Measurements from ENCODE around the gene ASMTL.
A peak's percentile ranks its signal among the peaks of the same experiment; 100 is the strongest.

Gene ASMTL

GRCh38 chrX:1453951-1454785 lies 1.5 kb upstream of the ASMTL start:
- peak; percentile 94 for DNase-seq

- no peak for DNase-seq
These were observed 680 bp upstream of the ASMTL start for GRCh38 chrX:1453395-1453783.

GRCh38 chrX:1451661-1452515 lies 821 bp downstream of the ASMTL start:
- DNase-seq, result peak; percentile 7

- peak; percentile 11 for DNase-seq
These were observed 1.5 kb downstream of the ASMTL start for GRCh38 chrX:1451251-1451660.

- peak; percentile 4 for DNase-seq
These were observed 2.1 kb downstream of the ASMTL start for GRCh38 chrX:1450361-1451161.

- peak; percentile 1 for DNase-seq
These were observed 2.9 kb downstream of the ASMTL start for GRCh38 chrX:1449823-1450149.

- DNase-seq, result peak; percentile 1
These were observed 3.5 kb downstream of the ASMTL start for GRCh38 chrX:1449036-1449822.

- peak; percentile 1 for DNase-seq
These were observed 4.1 kb downstream of the ASMTL start for GRCh38 chrX:1448573-1449001.

GRCh38 chrX:1447969-1448572 lies 4.6 kb downstream of the ASMTL start:
- DNase-seq, result peak; percentile 3

GRCh38 chrX:1446984-1447968 lies 5.4 kb downstream of the ASMTL start:
- peak; percentile 3 for DNase-seq

GRCh38 chrX:1444561-1445500 lies 7.9 kb downstream of the ASMTL start:
- peak; percentile 2 for DNase-seq

GRCh38 chrX:1443496-1444075 lies 9.1 kb downstream of the ASMTL start:
- DNase-seq, result peak; percentile 2

GRCh38 chrX:1442724-1443367 lies 9.9 kb downstream of the ASMTL start:
- peak; percentile 0 for DNase-seq

GRCh38 chrX:1442016-1442665 lies 10.6 kb downstream of the ASMTL start:
- peak; percentile 1 for DNase-seq

- DNase-seq, result no peak
These were observed 12.2 kb downstream of the ASMTL start for GRCh38 chrX:1440506-1440905.

GRCh38 chrX:1435241-1435895 lies 17.3 kb downstream of the ASMTL start:
- no peak for DNase-seq

GRCh38 chrX:1434871-1435240 lies 17.9 kb downstream of the ASMTL start:
- DNase-seq, result no peak

All from stimulated activated CD4-positive, alpha-beta T cell treated with anti-CD3 and anti-CD28 coated beads, Interleukin-4, amount 100 ng/mL, for 24 hours (primary cell).